Right lobe of liver (tissue), 6 donors: ENCODE measurements around the gene TRIO. TPM values are rescaled to one million over a fixed set of nuclear protein-coding genes. Genes with fewer than 3 reads are reported as not detected.

Experiments used
- ATAC-seq, 4 donors: fragments of 200-7000 bp; cut with Tn5 transposase; one replicate each; pipeline ENCODE4 v1.9.1; 2020; ENCODE audit warnings: mild to moderate bottlenecking in 4 of 4, moderate library complexity in 4 of 4
- DNase-seq, 3 donors: peaks; one replicate each; pipeline ENCODE4 v3.0.0-alpha.2; 2020
- H3K27ac ChIP-seq, 3 donors: fragments of 200-600 bp; one replicate each; pipeline ENCODE4 v1.8.0; 2022
- H3K27me3 ChIP-seq, 2 donors: fragments of 200-600 bp; one replicate each; pipeline ENCODE4 v1.8.0; 2022
- H3K36me3 ChIP-seq, 4 donors: fragments of 200-600 bp; sonication (generic) in 1 of 4; one replicate each; pipeline versions ENCODE4 v1.5.1 to v1.8.0; 2017 to 2022; ENCODE audit warnings: control low read depth in 1 of 4
- H3K4me1 ChIP-seq, 4 donors: fragments of 200-600 bp; sonication (generic) in 1 of 4; one replicate each; pipeline versions ENCODE4 v1.5.1 to v1.8.0; 2017 to 2022; ENCODE audit warnings: control low read depth in 1 of 4
- H3K4me3 ChIP-seq, 3 donors: fragments of 200-600 bp; one replicate each; pipeline ENCODE4 v1.8.0; 2022
- H3K9me3 ChIP-seq, 4 donors: fragments of 200-600 bp; sonication (generic) in 1 of 4; one replicate each; pipeline versions ENCODE4 v1.5.1 to v1.8.0; 2017 to 2022; ENCODE audit warnings: control low read depth in 1 of 4
- CTCF ChIP-seq, 4 donors: fragments of 200-600 bp in 3 of 4; fragments of 450-650 bp in 1 of 4; IDR thresholded peaks; one replicate each; pipeline versions ENCODE4 v1.5.1 to v1.8.0; 2016 to 2022; ENCODE audit warnings: antibody characterized with exemption in 4 of 4, mild to moderate bottlenecking in 2 of 4
- POLR2A ChIP-seq: fragments of 450-650 bp; IDR thresholded peaks from one replicate; pipeline ENCODE4 v1.6.1; 2017; ENCODE audit warnings: antibody characterized with exemption, mild to moderate bottlenecking
- WGBS: methylation state at CpG from one replicate; pipeline ENCODE4 v1.1.6; 2018; ENCODE audit warnings: low coverage, low lambda C conversion rate; ENCODE audit not compliant: insufficient coverage; ENCODE audit errors: missing lambda C conversion rate; 5-methylcytosine and 5-hydroxymethylcytosine counted together
- intact Hi-C, 2 donors: fragments of 100-400 bp; cut with DNase I; formaldehyde crosslinking; loops; one replicate each; pipeline versions ENCODE4 v1.11.2 to v1.14.1; 2022
- total RNA-seq, 6 experiments: library from RNA; depleted of rRNA in 2 of 6; stranded (reverse); fragments of >200 nt in 2 of 6; fragmentation: NEBNext Ultra II Directional in 3 of 6; extraction: Animal tissue kit (Norgen Biotek cat#: 25700) in 3 of 6; gene quantifications; one replicate each; pipeline versions ENCODE4 v1.1.0 to v1.2.4, GENCODE V29; 2016 to 2023
- donor health status: DM: no; HTN: yes; CAD: no.
- donor health status: DM: no; HTN: no; CAD: no.
- donor health status: DM: no; HTN: no; CAD: no.
- donor health status: DM: no; HTN: yes; CAD: no.
- donor health status: DM: no; HTN: yes; CAD: no.

The TRIO gene
- total RNA-seq, 6 experiments from 2014 or later: 34.7 to 63.5 (median 50.2) TPM

DNA sequence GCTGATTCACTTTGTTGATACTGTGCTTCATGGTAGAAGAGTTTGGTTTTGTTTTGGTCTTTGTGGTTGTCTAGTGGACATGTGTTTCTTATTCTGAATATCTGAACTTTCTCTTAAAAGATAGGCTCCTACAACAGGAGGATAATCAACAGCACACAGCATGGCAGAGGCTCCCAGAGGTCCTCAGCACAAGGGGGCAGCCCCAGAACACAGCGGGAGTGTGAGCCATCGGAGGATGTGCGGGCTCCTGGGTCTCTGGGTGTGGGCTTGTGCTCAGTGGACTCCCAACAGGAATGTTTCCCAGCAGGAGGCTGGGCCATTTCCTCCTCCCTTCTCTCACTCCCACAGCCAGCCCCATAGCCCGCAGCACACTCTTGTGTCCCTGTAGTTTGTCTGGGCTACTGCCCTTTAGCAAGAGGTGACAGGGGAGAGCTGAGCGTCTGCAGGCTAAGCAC lies 274.2 kb downstream of the TRIO start:
- H3K9me3 ChIP-seq: no peaks in the 10 kb centered on the region
- H3K4me1 ChIP-seq: no peaks in the 10 kb centered on the region
- no peak for DNase-seq
- intact Hi-C loops: no loop called here
- peaks cover 0 to 47% (median 11%) of the 10 kb centered on the region in 4 donors for H3K36me3 ChIP-seq
- no peak for TF ChIP-seq POLR2A
- no peak for TF ChIP-seq CTCF (IDR thresholded peaks at IDR 0.05)
- no peak for ATAC-seq
- H3K27ac ChIP-seq: no peak overlapping the region
- H3K4me3 ChIP-seq: no peak overlapping the region
- 100% methylated on average over 1 of the region's 5 CpGs for WGBS
- H3K27me3 ChIP-seq: no peaks in the 10 kb centered on the region

- Histone ChIP-seq H3K4me1 (no peaks in the 10 kb centered on the region), H3K27ac (no peak overlapping the region), H3K4me3 (no peak overlapping the region), H3K27me3 (no peaks in the 10 kb centered on the region), H3K9me3 (no peaks in the 10 kb centered on the region), H3K36me3 (peaks cover 0 to 46% (median 10%) of the 10 kb centered on the region in 4 donors)
- no peak for DNase-seq
- intact Hi-C loops: no loop called here
- no peak for TF ChIP-seq CTCF (IDR thresholded peaks at IDR 0.05)
- no peak for TF ChIP-seq POLR2A
- 92% methylated on average over 10 of the region's 17 CpGs for WGBS
- ATAC-seq: no peak
Observed at GRCh38 chr5:14417792-14418765, 274.9 kb downstream of the TRIO start.

DNA sequence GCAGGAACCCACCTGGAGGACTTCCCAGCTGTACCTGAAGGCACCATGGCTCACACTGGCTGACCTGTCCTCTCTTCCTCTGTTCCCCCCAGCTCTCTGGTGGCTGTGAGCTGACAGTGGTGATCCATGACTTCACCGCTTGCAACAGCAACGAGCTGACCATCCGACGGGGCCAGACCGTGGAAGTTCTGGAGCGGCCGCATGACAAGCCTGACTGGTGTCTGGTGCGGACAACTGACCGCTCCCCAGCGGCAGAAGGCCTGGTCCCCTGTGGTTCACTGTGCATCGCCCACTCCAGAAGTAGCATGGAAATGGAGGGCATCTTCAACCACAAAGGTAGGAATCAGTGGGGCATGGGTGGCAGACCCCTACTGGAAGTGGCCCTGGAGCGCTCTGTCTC lies 276.5 kb downstream of the TRIO start:
- Histone ChIP-seq H3K4me1 (no peaks in the 10 kb centered on the region), H3K4me3 (no peak overlapping the region), H3K27ac (no peak overlapping the region), H3K36me3 (peaks cover 0 to 38% (median 6%) of the 10 kb centered on the region in 4 donors), H3K9me3 (no peaks in the 10 kb centered on the region), H3K27me3 (no peaks in the 10 kb centered on the region)
- no peak for TF ChIP-seq CTCF (IDR thresholded peaks at IDR 0.05)
- no peak for TF ChIP-seq POLR2A
- 93% methylated on average over 3 of the region's 12 CpGs for WGBS
- intact Hi-C loops: no loop called here
- peak in 1 of 4 donors; percentile 20 for ATAC-seq
- no peak for DNase-seq

DNA sequence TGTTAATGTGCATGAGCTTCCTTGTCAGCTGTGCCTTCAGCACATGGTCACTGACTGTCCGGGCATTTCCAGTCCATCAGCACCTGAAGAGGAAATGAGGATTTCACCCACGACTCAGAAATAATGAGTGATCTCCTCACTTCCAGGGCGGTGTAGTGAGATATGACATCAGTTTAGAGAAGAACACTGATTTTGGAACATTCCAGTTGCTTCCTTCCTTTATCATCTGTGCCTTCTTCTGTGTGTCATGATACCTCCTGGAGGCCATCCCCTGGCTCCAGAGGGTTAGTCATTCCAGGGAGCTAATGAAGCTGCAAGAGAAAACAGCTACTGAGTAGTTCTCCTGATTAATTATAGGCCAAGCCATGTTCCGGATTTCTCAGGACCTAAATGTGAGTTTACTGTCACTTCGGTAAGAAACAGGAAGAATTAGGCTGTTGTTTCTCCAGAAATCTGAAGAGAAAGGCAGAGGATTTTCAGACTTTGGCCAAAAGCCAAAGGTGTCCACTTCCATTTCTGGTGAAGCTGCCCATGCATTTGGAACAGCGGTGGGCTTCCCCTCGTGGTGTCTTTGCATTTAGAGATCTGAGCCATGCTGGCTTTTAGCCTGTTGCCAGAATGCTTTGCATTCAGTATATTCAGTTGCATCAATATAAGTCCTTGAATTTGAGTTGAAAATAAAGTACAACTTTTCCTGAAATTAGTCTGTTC lies 277.1 kb downstream of the TRIO start:
- ATAC-seq: peak in 1 of 4 donors; percentile 9
- no peak for TF ChIP-seq CTCF (IDR thresholded peaks at IDR 0.05)
- TF ChIP-seq POLR2A: no peak
- no peak overlapping the region for H3K4me3 ChIP-seq
- H3K27ac ChIP-seq: no peak overlapping the region
- no peaks in the 10 kb centered on the region for H3K4me1 ChIP-seq
- intact Hi-C loops: no loop called here
- H3K9me3 ChIP-seq: no peaks in the 10 kb centered on the region
- H3K27me3 ChIP-seq: no peaks in the 10 kb centered on the region
- no peak for DNase-seq
- 71% methylated on average over 4 of the region's 7 CpGs for WGBS
- H3K36me3 ChIP-seq: peaks cover 0 to 36% (median 6%) of the 10 kb centered on the region in 4 donors
